HL-60 (cell line): ENCODE results near the gene DYNC1I2.

Experiments used
- CTCF ChIP-seq: IDR thresholded peaks from one replicate; pipeline ENCODE4 v1.5.1; 2011; ENCODE audit warnings: low read length, control low read depth, inconsistent platforms; ENCODE audit not compliant: insufficient read depth
- POLR2AphosphoS5 ChIP-seq: IDR thresholded peaks from 2 replicates; pipeline ENCODE4 v1.6.1; 2012; ENCODE audit warnings: low read depth

GRCh38 chr2:171692331-171692730, 5.1 kb downstream of the DYNC1I2 start:
- no peak for TF ChIP-seq CTCF
- TF ChIP-seq POLR2AphosphoS5, result no peak
